ENCODE results near the gene TOR4A.
A peak's percentile ranks its signal among the peaks of the same experiment; 100 is the strongest.
"Not testable (repeated sequence)": the region's sequence is repeated elsewhere in the genome, so short reads cannot be mapped to it uniquely, and the experiment has no call there.

Gene TOR4A

DNA sequence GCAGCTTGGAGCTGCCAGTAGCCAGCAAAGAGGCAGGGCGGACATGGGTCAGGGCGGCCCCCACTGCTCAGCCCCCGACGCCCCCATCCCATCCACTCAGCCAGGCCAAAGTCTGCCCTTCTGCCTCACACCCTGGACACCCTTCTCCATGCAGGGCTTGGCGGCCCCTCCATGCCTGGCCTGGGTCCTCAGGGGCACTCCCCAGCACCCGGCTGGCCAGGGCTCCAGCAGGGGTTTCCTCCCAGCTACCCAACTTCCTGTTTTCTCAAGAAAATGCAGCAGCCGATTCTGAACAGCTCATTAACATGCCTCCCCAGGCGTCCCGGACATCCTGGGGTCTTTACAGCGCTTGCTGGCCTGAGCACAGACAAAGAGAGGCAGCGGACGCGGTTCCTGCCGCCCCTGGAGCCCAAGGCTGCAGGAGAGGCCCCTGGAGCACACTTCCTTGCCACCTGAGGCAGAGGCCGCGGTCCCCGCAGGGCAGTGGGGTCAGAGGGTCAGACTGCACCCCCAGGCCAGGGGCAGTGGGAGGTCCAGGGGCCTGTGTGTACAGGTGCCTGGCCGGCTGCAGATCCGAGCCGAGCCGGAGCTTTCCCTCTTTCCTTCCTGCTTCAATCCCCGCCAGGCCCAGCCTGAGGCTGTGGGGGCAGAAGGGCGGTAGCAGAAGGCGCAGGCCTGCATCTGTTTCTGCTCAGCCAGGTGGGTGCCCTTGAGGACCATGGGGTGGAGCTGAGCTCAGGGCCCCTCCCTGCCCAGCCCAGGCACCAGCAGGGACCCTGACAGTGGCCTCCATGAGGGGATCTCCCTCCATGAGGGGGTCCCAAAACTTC is 43.2 kb downstream of the TOR4A start:
- DNase-seq: peak; percentile 77

DNA sequence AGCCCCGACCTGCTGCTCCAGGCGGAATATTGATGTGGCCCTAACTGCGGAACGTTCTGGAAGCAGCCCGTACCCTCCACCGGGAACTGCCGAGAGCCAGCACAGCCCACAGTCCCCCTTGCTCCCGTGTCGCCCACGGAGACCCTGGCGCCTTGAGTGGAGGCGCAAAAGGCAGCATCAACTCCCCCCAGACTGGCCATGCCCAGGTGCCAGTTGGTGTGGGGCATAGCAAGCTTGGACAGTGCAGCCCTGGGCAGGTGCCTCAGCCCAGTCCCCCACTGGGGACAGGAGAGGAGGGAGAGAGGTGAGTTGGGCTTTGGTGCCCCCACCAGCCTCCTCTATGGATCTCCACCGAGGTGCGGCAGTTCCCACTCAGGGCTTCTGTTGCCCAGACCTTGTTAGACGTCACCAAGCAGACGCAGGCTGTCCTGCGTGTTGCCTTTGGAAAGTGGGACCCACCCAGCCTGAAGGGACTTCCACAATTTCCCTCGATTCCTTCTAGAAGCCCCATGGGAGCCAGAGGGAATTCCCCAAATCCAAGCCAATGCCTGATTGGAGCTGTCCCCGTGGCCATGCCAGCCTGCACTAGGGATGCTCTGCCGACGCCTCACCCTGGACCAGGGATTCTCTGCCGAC is 44.3 kb downstream of the TOR4A start:
- DNase-seq: no peak

DNA sequence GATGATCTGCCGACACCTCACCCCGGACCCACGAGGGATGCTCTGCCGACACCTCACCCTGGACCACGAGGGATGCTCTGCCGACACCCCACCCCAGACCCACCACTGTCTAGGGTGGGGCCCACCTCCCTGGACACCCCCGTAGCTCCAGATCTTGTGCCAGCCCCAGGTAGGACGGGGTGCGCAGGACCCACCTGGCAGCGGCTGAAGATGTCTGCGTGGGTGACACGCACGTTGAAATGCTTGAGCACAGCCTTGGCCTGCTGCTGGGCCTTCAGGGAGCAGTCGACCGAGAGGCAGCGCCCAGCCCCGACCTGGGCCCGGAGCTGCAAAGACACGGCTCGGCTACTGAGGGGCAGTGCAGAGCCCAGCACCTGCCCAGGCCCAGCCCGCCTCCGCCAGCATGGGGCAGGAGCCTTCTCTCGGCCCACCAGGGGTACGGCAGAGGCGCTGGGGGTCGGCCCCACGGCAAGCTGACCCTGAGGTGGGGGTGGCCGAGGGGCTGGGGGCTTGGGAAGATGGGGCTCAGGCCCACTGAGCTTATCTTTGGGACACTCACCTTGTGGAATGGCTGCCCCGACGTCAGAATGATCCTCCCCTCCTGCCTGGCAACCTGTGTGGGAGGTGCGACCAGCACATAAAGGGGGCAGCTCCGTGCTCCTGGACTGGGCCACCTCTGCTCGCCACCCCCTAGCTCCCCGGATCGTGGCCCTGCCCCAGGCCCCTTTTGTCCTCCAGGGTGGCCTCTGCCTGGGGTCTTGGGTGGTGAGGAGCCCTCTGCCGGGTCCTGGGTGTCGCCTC is 46.2 kb downstream of the TOR4A start:
- DNase-seq: no peak

DNA sequence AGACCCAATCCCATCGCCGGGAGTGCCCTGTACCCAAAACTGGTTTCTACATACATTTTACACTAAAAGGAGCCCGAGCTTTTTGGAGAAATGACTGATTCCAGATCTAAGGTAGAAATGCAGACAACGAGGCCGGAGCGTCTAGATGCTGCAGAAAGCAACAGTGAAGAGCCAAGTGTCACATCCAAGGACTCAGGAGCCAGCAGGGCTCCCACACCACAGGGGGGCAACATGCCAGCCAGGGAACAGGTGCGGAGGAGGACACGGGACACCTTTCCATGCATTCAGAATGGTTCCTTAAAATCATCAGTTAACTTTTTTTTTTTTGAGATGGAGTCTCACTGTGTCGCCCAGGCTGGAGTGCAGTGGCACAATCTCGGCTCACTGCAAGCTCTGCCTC is 47.6 kb downstream of the TOR4A start:
- DNase-seq: no peak

DNA sequence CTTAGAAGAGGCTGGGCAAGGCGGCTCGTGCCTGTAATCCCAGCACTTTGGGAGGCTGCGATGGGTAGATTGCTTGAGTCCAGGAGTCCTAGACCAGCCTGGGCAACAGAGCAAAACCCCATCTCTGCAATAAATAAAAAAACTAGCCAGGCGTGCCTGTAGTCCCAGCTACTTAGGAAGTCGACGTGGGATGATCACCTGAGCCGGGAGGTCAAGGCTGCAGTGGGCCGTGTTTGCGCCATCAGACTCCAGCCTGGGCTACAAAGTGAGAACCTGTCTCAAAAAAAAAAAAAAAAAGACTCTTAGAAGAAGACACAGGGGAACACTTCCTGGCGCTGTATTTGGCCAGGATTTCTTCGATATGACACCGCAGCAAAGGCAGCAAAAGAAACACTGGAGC is 48.3 kb downstream of the TOR4A start:
- DNase-seq: no peak

DNA sequence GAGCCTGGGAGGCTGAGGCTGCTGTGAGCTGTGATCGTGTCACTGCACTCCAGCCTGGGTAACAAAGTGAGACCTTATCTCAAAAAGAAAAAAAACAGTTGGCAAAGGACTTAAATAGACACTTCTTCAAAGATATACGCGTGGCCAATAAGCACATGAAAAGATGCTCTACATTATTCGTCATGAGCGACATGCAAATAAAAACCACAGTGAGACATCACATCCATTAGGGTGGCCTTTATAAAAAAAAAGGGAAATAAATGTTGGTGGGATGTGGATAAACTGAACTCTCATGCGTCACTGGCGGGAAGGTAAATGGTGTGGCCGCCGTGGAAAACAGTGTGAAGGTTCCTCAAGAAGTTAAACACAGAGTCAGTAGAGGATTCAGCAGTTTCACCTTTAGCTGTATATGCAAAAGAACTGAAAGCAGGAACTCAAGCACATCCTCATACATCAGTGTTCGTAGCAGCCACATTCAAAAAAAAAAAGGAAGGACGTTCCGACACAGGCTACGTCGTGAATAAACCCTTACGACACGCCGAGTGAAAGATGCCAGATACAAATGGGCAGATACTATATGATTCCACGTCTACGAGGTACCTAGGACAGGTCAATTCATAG is 49.0 kb downstream of the TOR4A start:
- DNase-seq: no peak

DNA sequence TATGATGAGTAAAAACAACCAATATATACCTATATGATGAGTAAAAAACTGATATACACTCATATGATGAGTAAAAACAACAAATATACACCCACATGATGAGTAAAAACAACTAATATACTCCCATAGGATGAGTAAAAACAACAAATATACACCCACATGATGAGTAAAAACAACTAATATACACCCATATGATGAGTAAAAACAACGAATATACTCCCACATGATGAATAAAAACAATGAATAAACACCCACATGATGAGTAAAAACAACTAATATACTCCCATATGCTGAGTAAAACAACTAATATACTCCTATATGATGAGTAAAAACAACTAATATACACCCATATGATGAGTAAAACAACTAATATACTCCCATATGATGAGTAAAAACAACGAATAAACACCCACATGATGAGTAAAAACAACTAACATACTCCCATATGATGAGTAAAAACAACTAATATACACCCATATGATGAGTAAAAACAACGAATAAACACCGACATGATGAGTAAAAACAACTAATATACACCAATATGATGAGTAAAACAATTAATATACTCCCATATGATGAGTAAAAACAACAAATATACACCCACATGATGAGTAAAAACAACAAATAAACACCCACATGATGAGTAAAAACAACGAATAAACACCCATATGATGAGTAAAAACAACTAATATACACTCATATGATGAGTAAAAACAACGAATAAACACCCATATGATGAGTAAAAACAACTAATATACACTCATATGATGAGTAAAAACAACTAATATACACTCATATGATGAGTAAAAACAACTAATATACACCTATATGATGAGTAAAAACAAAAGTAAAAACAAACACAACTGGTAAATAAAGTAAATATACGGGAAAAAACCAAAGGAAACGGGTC is 50.4 kb downstream of the TOR4A start:
- DNase-seq: not testable (repeated sequence)

DNA sequence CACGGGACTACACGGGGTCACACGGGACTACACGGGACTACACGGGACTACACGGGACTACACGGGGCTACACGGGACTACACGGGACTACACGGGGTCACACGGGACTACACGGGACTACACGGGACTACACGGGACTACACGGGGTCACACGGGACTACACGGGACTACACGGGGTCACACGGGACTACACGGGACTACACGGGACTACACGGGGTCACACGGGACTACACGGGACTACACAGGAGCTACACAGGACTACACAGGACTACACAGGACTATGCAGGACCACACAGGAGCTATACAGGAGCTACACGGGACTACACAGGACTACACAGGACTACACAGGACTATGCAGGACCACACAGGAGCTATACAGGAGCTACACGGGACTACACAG is 52.1 kb downstream of the TOR4A start:
- not testable (repeated sequence) for DNase-seq

DNA sequence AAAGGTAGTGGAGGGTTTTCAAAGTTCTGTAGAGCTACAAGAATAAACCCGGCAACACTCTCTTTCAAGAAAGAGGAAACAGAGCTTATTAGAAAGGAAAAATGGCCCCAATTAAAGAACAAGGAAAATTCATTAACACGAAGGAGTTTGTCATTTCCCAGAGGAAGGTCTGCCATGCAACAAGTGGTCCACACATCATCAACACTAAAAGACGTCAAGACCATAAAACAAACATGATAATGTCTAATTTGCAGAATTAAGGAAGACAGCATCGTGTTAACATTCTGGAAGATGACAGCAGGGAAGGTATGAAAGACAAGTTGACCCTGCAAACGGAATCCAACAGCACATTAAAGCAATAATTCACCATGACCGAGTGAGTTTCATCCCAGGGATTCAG is 53.2 kb downstream of the TOR4A start:
- no peak for DNase-seq

DNA sequence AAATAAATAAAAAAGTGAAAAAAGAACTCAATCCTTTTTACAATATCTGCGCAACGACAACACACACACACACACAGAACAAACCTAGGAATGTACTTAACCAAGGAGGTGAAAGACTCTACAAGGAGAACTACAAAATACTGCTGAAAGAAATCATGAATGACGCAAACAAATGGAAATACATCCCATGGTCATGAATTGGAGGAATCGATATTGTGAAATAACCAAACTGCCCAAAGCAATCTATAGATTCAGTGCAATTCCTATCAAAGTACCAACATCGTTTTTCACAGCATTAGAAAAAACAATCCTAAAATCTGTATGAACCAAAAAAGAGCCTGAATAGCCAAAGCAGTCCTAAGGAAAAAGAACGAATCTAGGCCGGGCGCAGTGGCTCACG is 54.4 kb downstream of the TOR4A start:
- DNase-seq: no peak

Data from KG1 (cell line).